ENCODE data around the gene SUPT7L. TPM values are rescaled to one million over a fixed set of nuclear protein-coding genes. Genes with fewer than 3 reads are reported as not detected.

The SUPT7L gene
- total and polyA plus RNA-seq, 4 donors = 9.4 to 45.5 (median 28.6) TPM

DNA sequence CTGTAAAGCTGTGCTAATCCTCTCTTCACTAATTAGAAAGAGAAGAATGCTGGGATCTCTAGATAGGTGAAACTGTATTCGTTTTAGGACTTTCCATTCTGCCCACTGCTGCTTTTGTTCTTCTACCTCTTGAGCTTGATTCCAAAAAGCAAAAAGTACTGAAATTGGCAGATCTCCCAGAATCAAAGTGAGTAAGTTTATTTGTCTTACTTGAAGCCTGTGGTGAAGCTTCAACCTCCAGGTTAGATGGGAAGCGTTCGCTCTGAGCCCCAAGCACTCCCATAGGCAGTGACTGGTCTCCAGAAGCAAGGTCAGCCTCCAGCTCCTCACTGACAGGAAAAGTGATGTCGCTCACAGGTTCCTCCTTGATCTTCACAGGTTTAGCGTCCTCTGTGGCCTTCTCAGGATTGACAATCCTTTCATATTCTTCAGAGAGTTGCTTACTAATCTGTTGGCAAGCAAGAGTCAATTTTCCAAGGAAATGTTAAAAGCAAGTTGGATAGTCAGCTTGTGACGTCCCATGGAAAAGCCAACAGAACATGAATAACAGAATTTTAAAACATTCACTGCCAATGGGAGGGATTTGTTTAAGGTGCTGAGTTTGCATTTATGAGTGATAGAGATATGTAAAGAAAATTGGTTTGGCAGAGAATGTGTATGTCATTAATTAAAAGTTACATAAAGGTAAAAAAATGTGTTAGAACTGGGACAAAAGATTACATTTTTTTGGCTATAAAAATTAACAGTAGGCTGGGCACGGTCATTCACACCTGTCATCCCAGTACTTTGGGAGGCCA, 8.1 kb downstream of the SUPT7L start:
- WGBS, 2 donors = 63 to 69% methylated on average over 7 of the region's 7 CpGs
- no peak overlapping the region for H3K27ac ChIP-seq (ENCODE audit: low read depth in 1 of 2, low read length in 2 of 2)
- H3K4me1 ChIP-seq (ENCODE audit: control insufficient read depth in 1 of 2, insufficient read depth in 2 of 2, low read length in 2 of 2) = no peaks in the 10 kb centered on the region
- ATAC-seq (ENCODE audit: low FRiP score) (no peak), DNase-seq (no peak)
- no peaks in the 10 kb centered on the region for H3K27me3 ChIP-seq (ENCODE audit: control insufficient read depth in 1 of 2, insufficient read depth in 2 of 2, low read length in 1 of 2)
- H3K4me3 ChIP-seq (ENCODE audit: low read length in 2 of 2) = no peak overlapping the region
- no peaks in the 10 kb centered on the region for H3K9me3 ChIP-seq (ENCODE audit: control insufficient read depth, low read length)
- intact Hi-C loops (cut with DNase I) = no loop called here
- peaks cover 13 to 19% of the 10 kb centered on the region in 2 donors for H3K36me3 ChIP-seq (ENCODE audit: control insufficient read depth in 1 of 2, insufficient read depth in 2 of 2, low read length in 1 of 2)

- H3K27ac ChIP-seq (ENCODE audit: low read depth in 1 of 2, low read length in 2 of 2) = no peak overlapping the region
- no peaks in the 10 kb centered on the region for H3K27me3 ChIP-seq (ENCODE audit: control insufficient read depth in 1 of 2, insufficient read depth in 2 of 2, low read length in 1 of 2)
- H3K9me3 ChIP-seq (ENCODE audit: control insufficient read depth, low read length) = no peaks in the 10 kb centered on the region
- 88 to 92% methylated on average over 2 of the region's 2 CpGs for WGBS, 2 donors
- DNase-seq (no peak), ATAC-seq (ENCODE audit: low FRiP score) (no peak)
- peaks cover 13 to 19% of the 10 kb centered on the region in 2 donors for H3K36me3 ChIP-seq (ENCODE audit: control insufficient read depth in 1 of 2, insufficient read depth in 2 of 2, low read length in 1 of 2)
- no peak overlapping the region for H3K4me3 ChIP-seq (ENCODE audit: low read length in 2 of 2)
- no peaks in the 10 kb centered on the region for H3K4me1 ChIP-seq (ENCODE audit: control insufficient read depth in 1 of 2, insufficient read depth in 2 of 2, low read length in 2 of 2)
- intact Hi-C loops (cut with DNase I) = no loop called here
Observed at GRCh38 chr2:27653397-27653796, 10.0 kb downstream of the SUPT7L start.

DNA sequence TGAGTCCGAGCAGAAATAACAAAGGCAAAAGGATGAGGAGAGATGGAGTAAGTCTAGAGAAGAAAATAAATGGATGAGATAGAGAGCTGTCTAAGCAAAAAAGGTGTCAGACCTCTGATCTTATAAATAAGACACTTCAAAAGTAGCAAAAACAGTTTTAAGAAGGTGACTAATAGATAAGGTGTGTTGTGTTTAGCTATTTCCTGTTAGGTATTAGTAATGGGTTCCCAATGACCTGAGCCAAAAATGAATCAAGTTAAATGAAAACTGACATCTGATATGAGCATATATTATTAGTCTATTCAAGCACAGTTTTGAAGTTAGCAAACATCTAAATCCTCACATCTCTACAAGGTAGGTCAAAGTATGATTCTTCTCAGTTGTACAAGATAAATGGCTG, 10.6 kb downstream of the SUPT7L start:
- DNase-seq = no peak
- H3K9me3 ChIP-seq (ENCODE audit: control insufficient read depth, low read length) = no peaks in the 10 kb centered on the region
- intact Hi-C loops (cut with DNase I) = no loop called here
- no peak for ATAC-seq (ENCODE audit: low FRiP score)
- no peak overlapping the region for H3K27ac ChIP-seq (ENCODE audit: low read depth in 1 of 2, low read length in 2 of 2)
- H3K27me3 ChIP-seq (ENCODE audit: control insufficient read depth in 1 of 2, insufficient read depth in 2 of 2, low read length in 1 of 2) = no peaks in the 10 kb centered on the region
- WGBS, 2 donors = 85 to 86% methylated on average over 1 of the region's 1 CpG
- peaks cover 14 to 19% of the 10 kb centered on the region in 2 donors for H3K36me3 ChIP-seq (ENCODE audit: control insufficient read depth in 1 of 2, insufficient read depth in 2 of 2, low read length in 1 of 2)
- no peak overlapping the region for H3K4me3 ChIP-seq (ENCODE audit: low read length in 2 of 2)
- no peaks in the 10 kb centered on the region for H3K4me1 ChIP-seq (ENCODE audit: control insufficient read depth in 1 of 2, insufficient read depth in 2 of 2, low read length in 2 of 2)

DNA sequence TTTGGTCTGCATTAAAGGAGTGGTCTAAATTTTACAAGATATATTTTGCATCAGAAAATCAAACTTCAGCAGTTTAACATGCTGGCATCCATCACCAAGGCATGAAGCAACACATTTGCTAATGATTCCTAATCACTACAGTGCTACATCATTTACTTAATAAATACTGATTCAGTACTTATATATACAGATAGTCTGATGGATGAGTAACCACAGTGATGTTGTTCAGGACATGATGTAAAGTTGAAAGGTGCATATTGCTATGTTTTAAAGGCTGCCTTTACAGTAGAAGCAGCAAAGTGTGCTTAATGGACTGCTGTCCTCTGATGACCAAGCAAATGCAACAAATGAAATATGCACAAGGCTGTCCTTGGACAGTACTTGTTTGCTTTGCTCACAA, 11.1 kb downstream of the SUPT7L start:
- H3K9me3 ChIP-seq (ENCODE audit: control insufficient read depth, low read length) = no peaks in the 10 kb centered on the region
- ATAC-seq (ENCODE audit: low FRiP score) = no peak
- H3K27ac ChIP-seq (ENCODE audit: low read depth in 1 of 2, low read length in 2 of 2) = no peak overlapping the region
- intact Hi-C loops (cut with DNase I) = no loop called here
- peaks cover 15 to 19% of the 10 kb centered on the region in 2 donors for H3K36me3 ChIP-seq (ENCODE audit: control insufficient read depth in 1 of 2, insufficient read depth in 2 of 2, low read length in 1 of 2)
- no peaks in the 10 kb centered on the region for H3K27me3 ChIP-seq (ENCODE audit: control insufficient read depth in 1 of 2, insufficient read depth in 2 of 2, low read length in 1 of 2)
- H3K4me3 ChIP-seq (ENCODE audit: low read length in 2 of 2) = no peak overlapping the region
- no peak for DNase-seq
- no peaks in the 10 kb centered on the region for H3K4me1 ChIP-seq (ENCODE audit: control insufficient read depth in 1 of 2, insufficient read depth in 2 of 2, low read length in 2 of 2)

GRCh38 chr2:27651056-27651455, 12.4 kb downstream of the SUPT7L start:
- ATAC-seq (ENCODE audit: low FRiP score) = no peak
- Histone ChIP-seq H3K9me3 (ENCODE audit: control insufficient read depth, low read length) (no peaks in the 10 kb centered on the region), H3K27ac (ENCODE audit: low read depth in 1 of 2, low read length in 2 of 2) (no peak overlapping the region), H3K36me3 (ENCODE audit: control insufficient read depth in 1 of 2, insufficient read depth in 2 of 2, low read length in 1 of 2) (peaks cover 11 to 19% of the 10 kb centered on the region in 2 donors), H3K27me3 (ENCODE audit: control insufficient read depth in 1 of 2, insufficient read depth in 2 of 2, low read length in 1 of 2) (no peaks in the 10 kb centered on the region), H3K4me3 (ENCODE audit: low read length in 2 of 2) (no peak overlapping the region), H3K4me1 (ENCODE audit: control insufficient read depth in 1 of 2, insufficient read depth in 2 of 2, low read length in 2 of 2) (no peaks in the 10 kb centered on the region)
- DNase-seq = no peak
- intact Hi-C loops (cut with DNase I) = no loop called here
- 73 to 76% methylated on average over 4 of the region's 4 CpGs for WGBS, 2 donors

DNA sequence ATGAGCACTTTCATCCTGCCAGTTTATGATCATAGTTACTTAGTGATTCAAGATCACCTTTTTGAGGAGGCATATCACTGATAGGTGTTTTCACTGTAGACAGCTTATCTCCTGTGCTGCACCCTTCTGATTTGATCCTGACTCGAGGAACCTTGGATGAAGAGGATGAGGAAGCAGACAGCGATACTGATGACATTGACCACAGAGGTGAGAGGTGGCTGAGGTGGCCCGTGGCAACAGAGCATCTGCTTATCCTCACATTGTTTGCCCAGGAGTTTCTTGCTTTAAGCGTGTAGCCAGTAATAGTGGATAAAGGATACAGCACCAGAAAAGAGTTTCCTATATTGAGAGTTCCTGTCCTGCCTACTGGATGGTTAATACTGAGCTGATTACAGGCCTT, 15.7 kb downstream of the SUPT7L start:
- 89 to 93% methylated on average over 4 of the region's 4 CpGs for WGBS, 2 donors
- Histone ChIP-seq H3K27ac (ENCODE audit: low read depth in 1 of 2, low read length in 2 of 2) (no peak overlapping the region), H3K27me3 (ENCODE audit: control insufficient read depth in 1 of 2, insufficient read depth in 2 of 2, low read length in 1 of 2) (no peaks in the 10 kb centered on the region), H3K36me3 (ENCODE audit: control insufficient read depth in 1 of 2, insufficient read depth in 2 of 2, low read length in 1 of 2) (peaks cover 6 to 7% of the 10 kb centered on the region in 2 donors), H3K4me1 (ENCODE audit: control insufficient read depth in 1 of 2, insufficient read depth in 2 of 2, low read length in 2 of 2) (no peaks in the 10 kb centered on the region), H3K9me3 (ENCODE audit: control insufficient read depth, low read length) (no peaks in the 10 kb centered on the region), H3K4me3 (ENCODE audit: low read length in 2 of 2) (no peak overlapping the region)
- intact Hi-C loops (cut with DNase I) = no loop called here
- no peak for ATAC-seq (ENCODE audit: low FRiP score)
- DNase-seq = no peak

DNA sequence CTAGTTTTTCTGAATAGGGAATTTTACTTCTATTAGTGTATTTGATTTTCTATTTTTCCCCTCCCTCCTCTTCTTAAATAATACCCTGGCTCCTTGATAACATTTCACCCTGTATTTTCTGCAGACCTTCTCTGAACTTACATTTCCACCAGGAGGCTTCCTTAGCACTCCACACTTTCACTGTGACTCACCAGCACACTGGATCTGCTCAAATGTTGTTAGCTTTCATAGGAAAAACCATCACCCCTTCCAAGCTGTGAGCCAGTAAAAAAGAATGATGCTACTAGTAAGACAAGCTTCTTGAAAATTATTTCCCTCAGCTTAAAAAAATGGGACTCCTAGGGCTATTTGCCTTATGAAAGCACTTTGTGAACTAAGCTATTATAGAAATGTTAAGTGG, 16.1 kb downstream of the SUPT7L start:
- no peak overlapping the region for H3K27ac ChIP-seq (ENCODE audit: low read depth in 1 of 2, low read length in 2 of 2)
- no peaks in the 10 kb centered on the region for H3K9me3 ChIP-seq (ENCODE audit: control insufficient read depth, low read length)
- no peak for DNase-seq
- H3K36me3 ChIP-seq (ENCODE audit: control insufficient read depth in 1 of 2, insufficient read depth in 2 of 2, low read length in 1 of 2) = peaks cover 3 to 6% of the 10 kb centered on the region in 2 donors
- H3K4me3 ChIP-seq (ENCODE audit: low read length in 2 of 2) = no peak overlapping the region
- H3K4me1 ChIP-seq (ENCODE audit: control insufficient read depth in 1 of 2, insufficient read depth in 2 of 2, low read length in 2 of 2) = no peaks in the 10 kb centered on the region
- intact Hi-C loops (cut with DNase I) = no loop called here
- H3K27me3 ChIP-seq (ENCODE audit: control insufficient read depth in 1 of 2, insufficient read depth in 2 of 2, low read length in 1 of 2) = no peaks in the 10 kb centered on the region
- no peak for ATAC-seq (ENCODE audit: low FRiP score)

GRCh38 chr2:27645197-27645596, 18.2 kb downstream of the SUPT7L start:
- no peaks in the 10 kb centered on the region for H3K9me3 ChIP-seq (ENCODE audit: control insufficient read depth, low read length)
- H3K27me3 ChIP-seq (ENCODE audit: control insufficient read depth in 1 of 2, insufficient read depth in 2 of 2, low read length in 1 of 2) = no peaks in the 10 kb centered on the region
- no peak overlapping the region for H3K27ac ChIP-seq (ENCODE audit: low read depth in 1 of 2, low read length in 2 of 2)
- H3K36me3 ChIP-seq (ENCODE audit: control insufficient read depth in 1 of 2, insufficient read depth in 2 of 2, low read length in 1 of 2) = peaks cover 3 to 6% of the 10 kb centered on the region in 2 donors
- intact Hi-C loops (cut with DNase I) = no loop called here
- no peaks in the 10 kb centered on the region for H3K4me1 ChIP-seq (ENCODE audit: control insufficient read depth in 1 of 2, insufficient read depth in 2 of 2, low read length in 2 of 2)
- ATAC-seq (ENCODE audit: low FRiP score) = no peak
- H3K4me3 ChIP-seq (ENCODE audit: low read length in 2 of 2) = no peak overlapping the region
- DNase-seq = no peak

GRCh38 chr2:27640722-27641245, 22.6 kb downstream of the SUPT7L start:
- Histone ChIP-seq H3K27ac (ENCODE audit: low read depth in 1 of 2, low read length in 2 of 2) (no peak overlapping the region), H3K9me3 (ENCODE audit: control insufficient read depth, low read length) (no peaks in the 10 kb centered on the region), H3K27me3 (ENCODE audit: control insufficient read depth in 1 of 2, insufficient read depth in 2 of 2, low read length in 1 of 2) (no peaks in the 10 kb centered on the region), H3K4me3 (ENCODE audit: low read length in 2 of 2) (no peak overlapping the region), H3K4me1 (ENCODE audit: control insufficient read depth in 1 of 2, insufficient read depth in 2 of 2, low read length in 2 of 2) (no peaks in the 10 kb centered on the region), H3K36me3 (ENCODE audit: control insufficient read depth in 1 of 2, insufficient read depth in 2 of 2, low read length in 1 of 2) (peaks cover 3 to 8% of the 10 kb centered on the region in 2 donors)
- ATAC-seq (ENCODE audit: low FRiP score) = no peak
- no peak for DNase-seq
- 70 to 71% methylated on average over 2 of the region's 2 CpGs for WGBS, 2 donors
- intact Hi-C loops (cut with DNase I) = no loop called here

Data from aorta (tissue), 5 donors.